Upper lobe of left lung (tissue), 6 donors: ENCODE results near the gene PCDH11Y. TPM values are rescaled to one million over a fixed set of nuclear protein-coding genes. Genes with fewer than 3 reads are reported as not detected.
"Not testable (repeated sequence)": the region's sequence is repeated elsewhere in the genome, so short reads cannot be mapped to it uniquely, and the experiment has no call there.

Experiments used
- ATAC-seq, 2 donors: fragments of 200-7000 bp; cut with Tn5 transposase; one replicate each; pipeline ENCODE4 v1.9.1; 2022; ENCODE audit warnings: mild to moderate bottlenecking in 2 of 2, moderate library complexity in 2 of 2; ENCODE audit not compliant: low FRiP score in 2 of 2
- DNase-seq, 2 donors: peaks; one replicate each; pipeline ENCODE4 v3.0.0-alpha.2; 2019 to 2020
- H3K27ac ChIP-seq, 4 donors: fragments of 200-600 bp; sonication (generic); one replicate each; pipeline ENCODE4 v1.5.1; 2016 to 2019
- H3K27me3 ChIP-seq, 4 donors: fragments of 200-600 bp; sonication (generic); one replicate each; pipeline ENCODE4 v1.5.1; 2017 to 2019
- H3K36me3 ChIP-seq, 4 donors: fragments of 200-600 bp; sonication (generic); one replicate each; pipeline ENCODE4 v1.5.1; 2016 to 2019
- H3K4me1 ChIP-seq, 4 donors: fragments of 200-600 bp; sonication (generic); one replicate each; pipeline ENCODE4 v1.5.1; 2018 to 2019
- H3K4me3 ChIP-seq, 4 donors: fragments of 200-600 bp; sonication (generic); one replicate each; pipeline ENCODE4 v1.5.1; 2017 to 2019; ENCODE audit warnings: mild to moderate bottlenecking in 2 of 4, moderate library complexity in 1 of 4
- H3K9me3 ChIP-seq, 4 donors: fragments of 200-600 bp; sonication (generic); one replicate each; pipeline ENCODE4 v1.5.1; 2018 to 2019
- whole genome bisulfite sequencing, 2 donors: methylation state at CpG; one replicate each; pipeline ENCODE4 v1.1.5; 2017 to 2018; 5-methylcytosine and 5-hydroxymethylcytosine counted together
- small RNA-seq, 4 donors: library from RNA; depleted of rRNA; stranded (forward); fragments of <200 nt; gene quantifications; one replicate each; pipeline ENCODE3, GENCODE V24; 2016
- total RNA-seq, 6 donors: library from RNA; depleted of rRNA in 4 of 6; stranded (reverse); fragments of >200 nt in 4 of 6; gene quantifications; one replicate each; pipeline versions ENCODE4 v1.1.0 to v1.2.1, GENCODE V29; 2016 to 2021
- donor health status: DM: no; HTN: no; CAD: no; lungs with moderate emphysema.
- donor health status: DM: no; HTN: yes; CAD: no; lungs with severe emphysema.

Gene PCDH11Y
- total RNA-seq, 6 donors from 2014 or later: 0.46 to 1.0 (median 0.71) TPM; not detected in 3

GRCh38 chrY:5679265-5679664, 679.2 kb downstream of the PCDH11Y start:
- not testable (repeated sequence) for H3K4me3 ChIP-seq, H3K4me1 ChIP-seq, H3K36me3 ChIP-seq, ATAC-seq, DNase-seq, H3K27ac ChIP-seq, H3K9me3 ChIP-seq, H3K27me3 ChIP-seq
- no CpG with 5 or more reads among the region's 2 CpGs for WGBS, 2 donors

- 89% methylated on average over 5 of the region's 5 CpGs; no CpG with 5 or more reads in 1 of the 2 donors for WGBS, 2 donors
Observed at GRCh38 chrY:5708727-5709126, 708.6 kb downstream of the PCDH11Y start.

GRCh38 chrY:5709788-5710381, 709.8 kb downstream of the PCDH11Y start:
- DNase-seq, H3K4me1 ChIP-seq, H3K4me3 ChIP-seq, H3K36me3 ChIP-seq, H3K9me3 ChIP-seq, H3K27me3 ChIP-seq, H3K27ac ChIP-seq, ATAC-seq: not testable (repeated sequence)
- no CpG with 5 or more reads among the region's 1 CpG for WGBS, 2 donors

More at GRCh38 chrY:5708727-5709126, 708.6 kb downstream of the PCDH11Y start:
- DNase-seq, H3K4me1 ChIP-seq, ATAC-seq, H3K27ac ChIP-seq, H3K4me3 ChIP-seq, H3K9me3 ChIP-seq, H3K36me3 ChIP-seq, H3K27me3 ChIP-seq: not testable (repeated sequence)

DNA sequence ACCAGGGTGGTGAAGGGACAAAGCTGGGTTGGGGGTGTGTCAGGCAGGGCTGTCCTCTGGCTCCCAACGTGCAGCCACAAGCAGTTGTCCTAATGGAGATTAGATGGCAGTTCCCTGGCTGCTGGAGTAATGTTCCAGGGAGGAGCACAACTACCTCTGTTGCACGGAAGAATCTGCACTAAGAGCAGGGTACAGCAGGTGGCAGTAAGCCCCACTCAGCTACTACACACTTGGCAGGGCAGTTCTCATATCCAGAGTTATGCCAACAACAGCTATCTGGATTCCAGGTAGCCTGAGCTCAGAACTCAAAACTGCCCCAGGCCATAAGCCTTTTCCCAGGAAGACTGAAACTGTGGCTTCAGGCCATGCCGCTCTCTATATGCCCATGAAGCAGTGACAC, 761.3 kb downstream of the PCDH11Y start:
- WGBS, 2 donors: 50% methylated on average over 1 of the region's 3 CpGs; no CpG with 5 or more reads in 1 of the 2 donors

GRCh38 chrY:5776485-5776884, 776.4 kb downstream of the PCDH11Y start:
- not testable (repeated sequence) for H3K4me1 ChIP-seq, DNase-seq, H3K27me3 ChIP-seq, ATAC-seq, H3K9me3 ChIP-seq, H3K4me3 ChIP-seq, H3K27ac ChIP-seq, H3K36me3 ChIP-seq
- 86% methylated on average over 1 of the region's 1 CpG; no CpG with 5 or more reads in 1 of the 2 donors for WGBS, 2 donors

More for the DNA sequence above, 761.3 kb downstream of the PCDH11Y start:
- not testable (repeated sequence) for H3K9me3 ChIP-seq, H3K27ac ChIP-seq, H3K4me1 ChIP-seq, H3K27me3 ChIP-seq, DNase-seq, H3K36me3 ChIP-seq, H3K4me3 ChIP-seq, ATAC-seq

Small RNA genes lying within 50 kb of the gene (small RNA-seq; reads per million reads assigned to genes)
- gene RNU2-57P (0 reads per million in 4 donors), gene SNX3P1Y (0 reads per million in 4 donors)
